Measurements from ENCODE around the gene OST4.

OST4 gene

DNA sequence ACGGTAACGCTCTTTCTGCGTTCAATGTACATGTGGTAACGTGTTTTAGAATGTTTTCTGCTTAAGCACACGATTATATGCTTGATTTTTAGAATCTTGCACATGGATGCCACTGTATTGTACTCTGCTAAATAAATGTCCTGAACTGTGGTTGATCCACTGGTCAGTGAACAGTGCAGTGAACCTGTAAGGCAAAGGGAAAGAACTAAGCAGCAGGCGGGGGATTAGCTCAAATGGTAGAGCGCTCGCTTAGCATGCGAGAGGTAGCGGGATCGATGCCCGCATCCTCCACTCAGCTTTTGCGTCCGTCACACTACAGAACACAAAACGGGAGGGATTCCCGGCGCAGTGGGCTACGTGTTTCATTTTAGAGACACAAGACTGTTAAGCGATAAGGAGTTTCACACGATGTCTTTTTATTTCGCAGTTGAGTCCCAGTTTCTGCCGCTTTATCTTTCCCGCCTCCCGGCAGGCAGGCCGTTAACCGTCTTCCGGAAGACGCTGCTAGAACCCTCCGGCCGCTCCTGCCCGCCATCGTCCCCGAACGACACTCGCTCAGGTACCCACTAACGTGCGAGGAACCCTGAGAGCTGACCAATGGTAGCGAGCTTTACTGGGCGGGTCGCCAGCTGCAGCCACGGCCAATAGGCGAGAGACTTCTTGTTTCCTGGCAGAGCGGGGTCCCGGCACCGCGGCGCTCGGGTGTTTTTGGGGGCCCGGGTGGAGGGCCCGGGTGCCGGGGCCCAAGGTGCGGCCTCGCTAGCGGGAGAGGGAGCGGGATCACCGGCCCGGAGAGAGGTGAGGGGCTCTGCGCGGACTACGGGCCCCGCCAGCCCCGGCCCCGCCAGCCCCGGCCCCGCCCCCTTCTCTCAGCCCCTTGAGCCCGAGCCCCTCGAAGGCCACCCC is 20.2 kb downstream of the OST4 start, which contains the start of gene AGBL5:
TSS of gene AGBL5 (plus strand) at position 673 of the 906 bp plus-strand sequence. CDS start 1,291 bp downstream, outside the sequence.
- TF ChIP-seq EZH2phosphoT487 (IDR thresholded peaks at IDR 0.05; ENCODE audit: borderline replicate concordance), result no peak
- TF ChIP-seq, protein P1, sequence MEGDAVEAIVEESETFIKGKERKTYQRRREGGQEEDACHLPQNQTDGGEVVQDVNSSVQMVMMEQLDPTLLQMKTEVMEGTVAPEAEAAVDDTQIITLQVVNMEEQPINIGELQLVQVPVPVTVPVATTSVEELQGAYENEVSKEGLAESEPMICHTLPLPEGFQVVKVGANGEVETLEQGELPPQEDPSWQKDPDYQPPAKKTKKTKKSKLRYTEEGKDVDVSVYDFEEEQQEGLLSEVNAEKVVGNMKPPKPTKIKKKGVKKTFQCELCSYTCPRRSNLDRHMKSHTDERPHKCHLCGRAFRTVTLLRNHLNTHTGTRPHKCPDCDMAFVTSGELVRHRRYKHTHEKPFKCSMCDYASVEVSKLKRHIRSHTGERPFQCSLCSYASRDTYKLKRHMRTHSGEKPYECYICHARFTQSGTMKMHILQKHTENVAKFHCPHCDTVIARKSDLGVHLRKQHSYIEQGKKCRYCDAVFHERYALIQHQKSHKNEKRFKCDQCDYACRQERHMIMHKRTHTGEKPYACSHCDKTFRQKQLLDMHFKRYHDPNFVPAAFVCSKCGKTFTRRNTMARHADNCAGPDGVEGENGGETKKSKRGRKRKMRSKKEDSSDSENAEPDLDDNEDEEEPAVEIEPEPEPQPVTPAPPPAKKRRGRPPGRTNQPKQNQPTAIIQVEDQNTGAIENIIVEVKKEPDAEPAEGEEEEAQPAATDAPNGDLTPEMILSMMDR (conservative IDR thresholded peaks at IDR 0.05; ENCODE audit: low read length), result no peak
- Histone ChIP-seq H3K27me3 (ENCODE audit: insufficient read depth, low read length, poor library complexity, severe bottlenecking) (no peaks in the 10 kb centered on the region), H3K4me3 (ENCODE audit: low read length, poor library complexity, severe bottlenecking) (peak within 1 kb of the TSS; percentile 94), H3K9ac (ENCODE audit: low read depth, low read length, poor library complexity, severe bottlenecking) (peak within 1 kb of the TSS; percentile 88), H3K79me2 (ENCODE audit: insufficient read depth, low read length) (peaks cover 21% of the 10 kb centered on the region), H3K4me2 (ENCODE audit: low read depth, low read length, poor library complexity, severe bottlenecking) (peak within 1 kb of the TSS; percentile 91), H3K4me1 (ENCODE audit: insufficient read depth, low read length, poor library complexity, severe bottlenecking) (peaks cover 25% of the 10 kb centered on the region), H3F3A (ENCODE audit: low read depth) (peaks cover 3% of the 10 kb centered on the region; the same call in 1 of the 2 replicates), H3K9me3 (ENCODE audit: insufficient read depth, low read depth, low read length) (no peaks in the 10 kb centered on the region), H4K20me1 (ENCODE audit: insufficient read depth, low read length, poor library complexity, severe bottlenecking) (no peaks in the 10 kb centered on the region), H3K36me3 (ENCODE audit: insufficient read depth, low read length) (peaks cover 26% of the 10 kb centered on the region; the same call in 1 of the 2 replicates), H2AFZ (ENCODE audit: low read length) (peak within 1 kb of the TSS; percentile 92), H3K9me2 (replicated peaks; ENCODE audit: low read depth, low read length) (no peaks in the 10 kb centered on the region)

DNA sequence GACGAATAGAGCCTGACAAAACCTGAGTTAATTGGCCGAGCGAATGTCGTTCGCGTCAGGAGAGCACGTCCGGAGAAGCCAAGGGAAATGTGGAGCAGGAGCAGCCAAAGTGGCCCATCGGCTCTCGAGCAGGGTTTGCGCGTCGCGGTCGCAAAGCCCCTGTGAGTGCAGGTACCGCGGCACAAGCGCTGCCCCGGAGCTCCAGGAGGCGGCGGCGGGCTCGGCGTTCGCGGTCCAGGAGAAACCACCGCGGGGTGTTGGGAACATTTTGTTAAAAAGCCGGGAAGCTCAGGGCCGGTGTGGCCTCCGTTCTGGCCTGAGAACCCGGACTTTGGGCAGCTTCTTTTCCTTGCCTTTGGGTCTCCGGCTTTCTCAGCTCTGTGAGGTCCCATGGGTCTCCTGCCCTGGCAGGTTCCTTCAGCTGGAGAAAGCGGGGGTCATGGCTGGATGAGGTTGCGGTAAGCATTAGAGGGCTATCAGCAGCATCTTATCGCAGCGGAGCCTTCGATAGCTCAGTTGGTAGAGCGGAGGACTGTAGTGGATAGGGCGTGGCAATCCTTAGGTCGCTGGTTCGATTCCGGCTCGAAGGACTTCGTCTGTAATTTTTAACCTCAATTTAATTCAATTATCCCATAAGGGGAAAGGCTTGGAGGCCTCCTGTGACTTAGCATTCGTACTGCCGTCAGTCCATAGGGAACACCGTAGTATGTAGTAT is 21.0 kb downstream of the OST4 start:
- Histone ChIP-seq H3K4me3 (ENCODE audit: low read length, poor library complexity, severe bottlenecking) (peak overlapping the region; percentile 94), H3F3A (ENCODE audit: low read depth) (peaks cover 3% of the 10 kb centered on the region; the same call in 1 of the 2 replicates), H3K9ac (ENCODE audit: low read depth, low read length, poor library complexity, severe bottlenecking) (peak overlapping the region; percentile 88)

More for the DNA sequence above, 21.0 kb downstream of the OST4 start:
- Histone ChIP-seq H3K79me2 (ENCODE audit: insufficient read depth, low read length) (peaks cover 18% of the 10 kb centered on the region), H3K4me1 (ENCODE audit: insufficient read depth, low read length, poor library complexity, severe bottlenecking) (peaks cover 25% of the 10 kb centered on the region), H3K9me2 (replicated peaks; ENCODE audit: low read depth, low read length) (no peaks in the 10 kb centered on the region), H2AFZ (ENCODE audit: low read length) (peak overlapping the region; percentile 92), H3K4me2 (ENCODE audit: low read depth, low read length, poor library complexity, severe bottlenecking) (peak overlapping the region; percentile 83), H4K20me1 (ENCODE audit: insufficient read depth, low read length, poor library complexity, severe bottlenecking) (no peaks in the 10 kb centered on the region), H3K27me3 (ENCODE audit: insufficient read depth, low read length, poor library complexity, severe bottlenecking) (no peaks in the 10 kb centered on the region), H3K36me3 (ENCODE audit: insufficient read depth, low read length) (peaks cover 18% of the 10 kb centered on the region; the same call in 1 of the 2 replicates), H3K9me3 (ENCODE audit: insufficient read depth, low read depth, low read length) (no peaks in the 10 kb centered on the region)
- TF ChIP-seq, protein P1 (conservative IDR thresholded peaks at IDR 0.05; ENCODE audit: low read length), result peak; percentile 33
- TF ChIP-seq EZH2phosphoT487 (IDR thresholded peaks at IDR 0.05; ENCODE audit: borderline replicate concordance), result no peak

Measured in Loucy (cell line).